Right cardiac atrium (tissue), 5 donors: Measurements from ENCODE around the gene TSR1. TPM values are rescaled to one million over a fixed set of nuclear protein-coding genes. Genes with fewer than 3 reads are reported as not detected.
A peak's percentile ranks its signal among the peaks of the same experiment; 100 is the strongest.
"Not testable (repeated sequence)": the region's sequence is repeated elsewhere in the genome, so short reads cannot be mapped to it uniquely, and the experiment has no call there.

Experiments used
- ATAC-seq, 2 donors: fragments of 200-7000 bp; cut with Tn5 transposase; one replicate each; pipeline versions ENCODE4 v1.8.0 to v1.9.1; 2020; ENCODE audit warnings: moderate library complexity in 2 of 2, mild to moderate bottlenecking in 1 of 2
- DNase-seq, 3 donors: peaks; one replicate each; pipeline ENCODE4 v3.0.0-alpha.2; 2020
- H3K27ac ChIP-seq: one replicate; pipeline ENCODE4 v1.5.1; 2013; ENCODE audit warnings: mild to moderate bottlenecking, low read length, control low read depth, moderate library complexity
- H3K27me3 ChIP-seq: one replicate; pipeline ENCODE4 v1.6.1; 2013; ENCODE audit not compliant: control insufficient read depth, insufficient read depth
- H3K4me1 ChIP-seq: one replicate; pipeline ENCODE4 v1.6.1; 2013; ENCODE audit warnings: low read length; ENCODE audit not compliant: control insufficient read depth, insufficient read depth
- H3K4me3 ChIP-seq: one replicate; pipeline ENCODE4 v1.5.1; 2013; ENCODE audit warnings: low read length, control low read depth
- H3K9me3 ChIP-seq: one replicate; pipeline ENCODE4 v1.6.1; 2013; ENCODE audit warnings: low read length; ENCODE audit not compliant: control insufficient read depth
- WGBS: extraction: QIAGEN DNeasy Blood & Tissue Kit; methylation state at CpG from one replicate; pipeline ENCODE4 v1.1.7; 2013; 5-methylcytosine and 5-hydroxymethylcytosine counted together
- intact Hi-C, 4 donors: fragments of 100-400 bp; cut with DNase I; formaldehyde crosslinking; loops; one replicate each; pipeline versions ENCODE4 v1.11.0 to v1.14.0; 2022 to 2023
- polyA plus RNA-seq: library from polyadenylated mRNA; stranded (reverse); fragments of 200-250 nt; gene quantifications from one replicate; pipeline ENCODE4 v1.2.3, GENCODE V29; 2013
- total RNA-seq, 4 donors: library from RNA; stranded (reverse); fragmentation: NEBNext Ultra II Directional; extraction: Animal tissue kit (Norgen Biotek cat#: 25700); gene quantifications; one replicate each; pipeline ENCODE4 v1.2.1, GENCODE V29; 2021
- donor health status: healthy with polysubstance abuse.
- donor health status: DM: no; HTN: yes; CAD: no.
- donor health status: DM: no; HTN: no; CAD: no.
- donor health status: DM: no; HTN: yes; CAD: no; lungs with severe emphysema.
- donor health status: DM: yes; HTN: yes; CAD: no.

TSR1 gene
- total and polyA plus RNA-seq, 5 donors, result 12.3 to 22.2 (median 17.7) TPM

- under 1% methylated on average over 92 of the region's 92 CpGs for WGBS
- Histone ChIP-seq H3K27me3 (no peaks in the 10 kb centered on the region), H3K27ac (peak overlapping the region; percentile 74), H3K4me3 (peak overlapping the region; percentile 92), H3K4me1 (peaks cover 2% of the 10 kb centered on the region), H3K9me3 (no peaks in the 10 kb centered on the region)
- intact Hi-C loops, result no loop called here
- peak; percentile 50 to 59 for ATAC-seq
- peak; percentile 67 to 89 (median 86) for DNase-seq
These were observed 1.5 kb upstream of the TSR1 start for GRCh38 chr17:2337544-2338314.

DNA sequence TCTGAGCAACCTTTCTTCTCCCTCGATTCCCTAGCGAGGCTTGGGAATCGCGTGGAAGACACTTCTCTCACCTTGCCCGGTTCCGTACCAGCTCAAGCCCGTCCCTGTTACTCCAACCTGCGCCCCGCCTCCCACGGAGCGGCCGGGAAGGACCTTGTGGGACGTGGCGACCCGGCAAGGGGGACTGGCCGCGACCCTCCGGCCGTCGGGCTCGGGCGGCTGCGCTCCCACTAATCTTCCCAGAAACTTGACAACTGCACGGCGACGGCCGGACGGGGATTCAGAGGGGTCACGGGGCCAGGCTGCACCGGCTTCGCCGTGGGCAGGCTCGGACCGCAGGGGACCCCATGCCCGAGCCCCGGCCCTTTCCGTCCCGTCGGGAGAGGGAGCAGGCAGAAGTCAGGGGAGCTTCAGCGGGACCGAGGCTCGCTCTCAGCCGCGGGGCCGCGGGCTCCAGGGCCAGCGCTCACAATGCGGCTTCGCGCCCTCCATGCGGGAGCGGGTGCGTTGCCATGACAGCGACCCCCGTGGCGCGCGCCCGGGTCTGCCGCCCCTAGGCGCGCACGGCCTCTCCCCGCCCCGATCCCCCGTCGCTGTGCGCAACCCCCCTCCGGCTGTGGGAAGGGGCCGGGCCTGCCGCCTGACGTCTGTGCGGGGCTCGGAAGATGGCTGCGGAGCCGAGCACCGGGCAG, 741 bp upstream of the TSR1 start, which contains the start of gene SGSM2:
TSS of gene SGSM2 (plus strand) at position 650 of the 692 bp plus-strand sequence. CDS start 188 bp downstream, outside the sequence.
- DNase-seq, result peak; percentile 74 to 90 (median 90)
- peak within 1 kb of the TSS; percentile 92 for H3K4me3 ChIP-seq
- ATAC-seq, result peak; percentile 77 to 79
- H3K9me3 ChIP-seq, result no peaks in the 10 kb centered on the region
- intact Hi-C loops, result no loop called here
- H3K27ac ChIP-seq, result peak within 1 kb of the TSS; percentile 74
- peaks cover 2% of the 10 kb centered on the region for H3K4me1 ChIP-seq
- under 1% methylated on average over 77 of the region's 77 CpGs for WGBS
- no peaks in the 10 kb centered on the region for H3K27me3 ChIP-seq

GRCh38 chr17:2335726-2336214, 487 bp downstream of the TSR1 start:
- peak overlapping the region; percentile 92 for H3K4me3 ChIP-seq
- no peak overlapping the region for H3K27ac ChIP-seq
- no peaks in the 10 kb centered on the region for H3K27me3 ChIP-seq
- H3K4me1 ChIP-seq, result peaks cover 2% of the 10 kb centered on the region
- intact Hi-C loops, result no loop called here
- no peak for DNase-seq
- WGBS, result 2% methylated on average over 17 of the region's 17 CpGs
- ATAC-seq, result no peak
- H3K9me3 ChIP-seq, result no peaks in the 10 kb centered on the region

DNA sequence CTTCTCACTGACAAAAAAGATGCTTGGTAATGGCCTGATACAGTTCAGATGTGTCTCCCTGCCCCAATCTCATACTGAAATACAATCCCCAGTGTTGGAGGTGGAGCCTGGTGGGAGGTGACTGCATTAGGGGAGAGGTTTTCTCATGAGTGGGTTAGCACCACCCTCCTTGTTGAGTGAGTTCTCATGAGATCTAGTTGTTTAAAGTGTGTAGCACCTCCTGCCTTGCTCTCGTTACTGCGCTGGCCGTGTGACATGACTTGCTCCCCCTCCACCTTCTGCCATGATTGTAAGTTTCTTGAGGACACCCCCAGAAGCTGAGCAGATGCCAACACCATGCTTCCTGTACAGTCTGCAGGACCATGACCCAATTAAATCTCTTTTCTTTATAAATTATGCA, 5.0 kb downstream of the TSR1 start:
- Histone ChIP-seq H3K4me3 (no peak overlapping the region), H3K9me3 (no peaks in the 10 kb centered on the region), H3K27me3 (no peaks in the 10 kb centered on the region), H3K4me1 (no peaks in the 10 kb centered on the region), H3K27ac (no peak overlapping the region)
- intact Hi-C loops, result no loop called here
- WGBS, result 51% methylated on average over 3 of the region's 3 CpGs
- no peak for ATAC-seq
- no peak for DNase-seq

DNA sequence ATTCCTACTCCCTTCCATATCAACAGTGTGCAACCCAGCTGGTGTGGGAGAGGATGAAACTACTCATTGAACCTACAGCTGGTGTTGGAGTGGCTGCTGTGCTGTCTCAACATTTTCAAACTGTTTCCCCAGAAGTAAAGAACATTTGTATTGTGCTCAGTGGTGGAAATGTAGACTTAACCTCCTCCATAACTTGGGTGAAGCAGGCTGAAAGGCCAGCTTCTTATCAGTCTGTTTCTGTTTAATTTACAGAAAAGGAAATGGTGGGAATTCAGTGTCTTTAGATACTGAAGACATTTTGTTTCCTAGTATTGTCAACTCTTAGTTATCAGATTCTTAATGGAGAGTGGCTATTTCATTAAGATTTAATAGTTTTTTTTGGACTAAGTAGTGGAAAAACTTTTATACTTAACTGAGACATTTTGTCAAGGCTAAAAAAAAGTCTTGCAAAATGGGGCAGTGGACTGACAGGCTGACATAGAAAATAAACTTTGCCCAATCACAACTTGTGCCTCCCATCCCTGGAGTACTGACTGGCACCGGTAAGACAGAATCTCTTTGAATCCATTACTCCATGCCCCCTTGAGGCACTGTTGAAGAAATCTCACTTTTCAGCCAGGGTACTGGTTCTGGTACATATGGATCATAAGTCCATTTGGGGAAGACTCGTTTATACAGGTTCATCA, 12.5 kb downstream of the TSR1 start:
- H3K27ac ChIP-seq, result no peak overlapping the region
- peak; percentile 53 to 84 for ATAC-seq
- no peaks in the 10 kb centered on the region for H3K27me3 ChIP-seq
- WGBS, result 61% methylated on average over 2 of the region's 2 CpGs
- H3K4me3 ChIP-seq, result no peak overlapping the region
- no peak for DNase-seq
- no peaks in the 10 kb centered on the region for H3K4me1 ChIP-seq
- no peaks in the 10 kb centered on the region for H3K9me3 ChIP-seq
- intact Hi-C loops, result no loop called here

DNA sequence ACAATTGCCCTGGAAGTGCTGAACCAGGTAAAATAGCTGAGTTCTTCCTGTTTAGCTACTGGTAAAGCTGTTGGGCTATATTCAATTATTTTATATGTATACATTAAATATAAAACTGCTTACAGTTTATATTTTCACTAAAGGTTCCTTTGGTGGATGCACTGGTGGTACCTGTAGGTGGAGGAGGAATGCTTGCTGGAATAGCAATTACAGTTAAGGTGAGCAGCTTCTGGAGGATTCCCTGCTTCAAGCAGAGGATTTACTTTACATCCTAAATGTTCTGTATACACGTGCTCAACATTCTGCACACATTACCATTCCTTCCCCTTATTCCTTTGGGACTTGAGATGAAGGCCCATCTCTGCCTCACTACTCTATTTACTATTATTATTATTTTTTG, 14.9 kb downstream of the TSR1 start:
- intact Hi-C loops, result no loop called here
- H3K27me3 ChIP-seq, result no peaks in the 10 kb centered on the region
- no peaks in the 10 kb centered on the region for H3K9me3 ChIP-seq
- H3K4me1 ChIP-seq, result no peaks in the 10 kb centered on the region
- H3K4me3 ChIP-seq, result no peak overlapping the region
- DNase-seq (no peak), ATAC-seq (no peak)
- 63% methylated on average over 1 of the region's 1 CpG for WGBS
- H3K27ac ChIP-seq, result no peak overlapping the region

- Histone ChIP-seq H3K9me3 (no peaks in the 10 kb centered on the region), H3K27me3 (no peaks in the 10 kb centered on the region), H3K4me3 (no peak overlapping the region), H3K4me1 (no peaks in the 10 kb centered on the region), H3K27ac (no peak overlapping the region)
- intact Hi-C loops, result no loop called here
- DNase-seq (no peak), ATAC-seq (no peak)
These were observed 17.2 kb downstream of the TSR1 start for GRCh38 chr17:2319051-2319450.

- intact Hi-C loops, result no loop called here
- WGBS, result 94% methylated on average over 3 of the region's 3 CpGs
- no peaks in the 10 kb centered on the region for H3K9me3 ChIP-seq
- no peaks in the 10 kb centered on the region for H3K27me3 ChIP-seq
- no peak for ATAC-seq
- H3K4me3 ChIP-seq, result no peak overlapping the region
- no peak for DNase-seq
- no peaks in the 10 kb centered on the region for H3K4me1 ChIP-seq
- H3K27ac ChIP-seq, result no peak overlapping the region
These were observed 18.5 kb downstream of the TSR1 start for GRCh38 chr17:2317796-2318195.

- H3K4me3 ChIP-seq, ATAC-seq, H3K9me3 ChIP-seq, H3K27ac ChIP-seq, H3K4me1 ChIP-seq, DNase-seq, H3K27me3 ChIP-seq, intact Hi-C loops: not testable (repeated sequence)
- 95% methylated on average over 7 of the region's 7 CpGs for WGBS
These were observed 19.4 kb downstream of the TSR1 start for GRCh38 chr17:2316916-2317205.

DNA sequence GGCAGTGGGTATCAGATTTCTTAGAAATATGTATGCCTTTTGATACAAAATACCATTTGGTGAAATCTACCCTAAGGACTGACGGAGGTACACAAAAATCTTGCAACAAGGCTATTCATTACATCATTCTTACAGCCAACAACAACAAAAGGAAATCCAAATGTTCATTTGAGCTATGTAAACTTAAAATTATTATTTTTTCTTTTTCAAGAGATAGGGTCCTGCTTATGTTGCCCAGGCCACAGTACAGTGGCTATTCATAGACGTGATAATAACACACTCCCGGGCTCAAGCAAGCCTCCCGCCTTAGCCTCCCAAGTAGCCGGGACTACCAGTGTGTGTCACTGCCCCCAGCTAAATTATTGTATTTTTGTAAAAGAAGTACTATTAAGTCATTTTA, 23.5 kb downstream of the TSR1 start:
- ATAC-seq, result peak; percentile 73 to 81
- intact Hi-C loops, result no loop called here
- Histone ChIP-seq H3K9me3 (no peaks in the 10 kb centered on the region), H3K4me3 (no peak overlapping the region), H3K27ac (no peak overlapping the region), H3K27me3 (no peaks in the 10 kb centered on the region), H3K4me1 (no peaks in the 10 kb centered on the region)
- 46% methylated on average over 5 of the region's 5 CpGs for WGBS
- no peak for DNase-seq
